ENCODE measurements around the gene KCNH1. TPM values are rescaled to one million over a fixed set of nuclear protein-coding genes. Genes with fewer than 3 reads are reported as not detected.

KCNH1 gene
- total and polyA plus RNA-seq, 2 experiments from 2014 or later = 0.03 to 0.17 TPM

DNA sequence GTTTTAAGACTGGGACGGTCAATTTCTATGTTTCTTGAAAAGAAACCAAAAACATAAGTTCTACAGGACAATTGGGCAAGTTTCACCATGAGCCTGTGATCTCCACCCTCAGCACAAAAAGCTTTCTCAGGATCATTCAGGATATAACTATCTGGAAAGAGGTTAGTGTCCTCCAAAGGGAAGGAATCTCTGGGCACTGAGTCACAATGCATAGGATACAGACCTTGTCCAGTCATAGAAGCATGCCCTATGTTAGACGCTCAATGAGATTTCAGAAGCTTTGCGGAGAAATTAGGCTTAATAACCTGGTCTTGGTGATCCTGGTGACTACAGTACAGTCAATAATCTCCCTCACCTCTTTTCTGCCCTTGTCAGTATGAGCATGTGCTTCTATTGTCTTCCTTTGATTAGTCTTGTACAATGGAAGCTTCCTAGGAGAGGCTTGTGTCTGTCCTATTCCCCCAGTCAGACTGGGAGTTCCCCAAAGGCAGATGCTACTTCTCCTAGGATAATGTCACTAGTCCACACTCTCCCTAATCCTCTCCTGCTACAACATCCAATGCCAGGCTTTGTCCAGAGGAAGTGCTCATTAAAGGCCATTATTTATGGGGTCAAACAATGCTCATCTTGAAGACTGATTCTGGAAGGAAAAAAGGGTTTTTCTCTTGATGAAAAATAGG is 97.4 kb downstream of the KCNH1 start:
- 92% methylated on average over 3 of the region's 3 CpGs for WGBS (ENCODE audit: low lambda C conversion rate, missing lambda C conversion rate)
- H3K4me1 ChIP-seq (ENCODE audit: insufficient read depth) = no peaks in the 10 kb centered on the region
- H3K4me3 ChIP-seq = no peak overlapping the region
- H3K27ac ChIP-seq = no peak overlapping the region
- no peaks in the 10 kb centered on the region for H3K79me2 ChIP-seq
- H4K20me1 ChIP-seq (ENCODE audit: insufficient read depth, poor library complexity, severe bottlenecking) = no peaks in the 10 kb centered on the region
- TF ChIP-seq, protein P1, sequence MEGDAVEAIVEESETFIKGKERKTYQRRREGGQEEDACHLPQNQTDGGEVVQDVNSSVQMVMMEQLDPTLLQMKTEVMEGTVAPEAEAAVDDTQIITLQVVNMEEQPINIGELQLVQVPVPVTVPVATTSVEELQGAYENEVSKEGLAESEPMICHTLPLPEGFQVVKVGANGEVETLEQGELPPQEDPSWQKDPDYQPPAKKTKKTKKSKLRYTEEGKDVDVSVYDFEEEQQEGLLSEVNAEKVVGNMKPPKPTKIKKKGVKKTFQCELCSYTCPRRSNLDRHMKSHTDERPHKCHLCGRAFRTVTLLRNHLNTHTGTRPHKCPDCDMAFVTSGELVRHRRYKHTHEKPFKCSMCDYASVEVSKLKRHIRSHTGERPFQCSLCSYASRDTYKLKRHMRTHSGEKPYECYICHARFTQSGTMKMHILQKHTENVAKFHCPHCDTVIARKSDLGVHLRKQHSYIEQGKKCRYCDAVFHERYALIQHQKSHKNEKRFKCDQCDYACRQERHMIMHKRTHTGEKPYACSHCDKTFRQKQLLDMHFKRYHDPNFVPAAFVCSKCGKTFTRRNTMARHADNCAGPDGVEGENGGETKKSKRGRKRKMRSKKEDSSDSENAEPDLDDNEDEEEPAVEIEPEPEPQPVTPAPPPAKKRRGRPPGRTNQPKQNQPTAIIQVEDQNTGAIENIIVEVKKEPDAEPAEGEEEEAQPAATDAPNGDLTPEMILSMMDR (IDR thresholded peaks at IDR 0.05; ENCODE audit: poor library complexity) = no peak
- TF ChIP-seq EZH2 (IDR thresholded peaks at IDR 0.05; ENCODE audit: borderline replicate concordance) (no peak), EZH2phosphoT487 (IDR thresholded peaks at IDR 0.05; ENCODE audit: low read depth, severe bottlenecking, unreplicated experiment) (no peak)
- H3K9me2 ChIP-seq (replicated peaks; ENCODE audit: insufficient read depth) = no peaks in the 10 kb centered on the region
- no peaks in the 10 kb centered on the region for H3K9me3 ChIP-seq (ENCODE audit: low read depth)
- H3K4me2 ChIP-seq = no peak overlapping the region
- H2AFZ ChIP-seq = no peak overlapping the region
- no peaks in the 10 kb centered on the region for H3K36me3 ChIP-seq (replicated peaks; ENCODE audit: insufficient read depth, low read depth)
- H3K27me3 ChIP-seq = no peaks in the 10 kb centered on the region
- DNase-seq (ENCODE audit: low spot score) = no peak

DNA sequence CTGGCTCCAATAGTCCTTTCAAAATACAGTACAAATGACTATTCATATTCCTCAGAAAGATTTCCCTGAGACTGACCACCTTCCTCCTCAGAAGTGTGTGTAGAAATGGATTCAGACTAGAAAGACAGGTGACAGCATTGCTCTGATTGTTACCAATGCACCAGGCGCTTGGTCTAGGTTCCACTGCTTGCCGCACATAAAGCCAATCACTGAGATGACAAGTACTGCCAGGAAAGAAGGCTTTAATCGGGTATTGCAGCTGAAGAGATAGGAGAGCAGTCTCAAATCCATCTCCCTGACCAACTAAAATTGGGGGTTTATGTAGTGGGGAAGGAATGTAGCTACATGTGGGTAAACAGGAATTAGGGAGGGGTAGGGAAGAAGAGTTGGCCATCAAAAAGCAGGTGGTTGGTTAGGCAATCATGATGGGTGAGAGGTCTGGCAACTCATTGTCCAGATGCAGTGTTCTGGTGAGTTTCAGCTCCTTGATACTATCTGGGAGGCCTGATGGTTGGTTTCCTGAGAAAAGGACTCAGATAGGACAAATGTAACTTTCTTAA is 98.0 kb downstream of the KCNH1 start:
- H3K9me3 ChIP-seq (ENCODE audit: low read depth) = no peaks in the 10 kb centered on the region
- no peak for DNase-seq (ENCODE audit: low spot score)
- H3K4me2 ChIP-seq = no peak overlapping the region
- no peaks in the 10 kb centered on the region for H3K9me2 ChIP-seq (replicated peaks; ENCODE audit: insufficient read depth)
- 87% methylated on average over 3 of the region's 3 CpGs for WGBS (ENCODE audit: low lambda C conversion rate, missing lambda C conversion rate)
- no peaks in the 10 kb centered on the region for H3K4me1 ChIP-seq (ENCODE audit: insufficient read depth)
- H2AFZ ChIP-seq = no peak overlapping the region
- TF ChIP-seq, protein P1 (IDR thresholded peaks at IDR 0.05; ENCODE audit: poor library complexity) = no peak
- TF ChIP-seq EZH2phosphoT487 (IDR thresholded peaks at IDR 0.05; ENCODE audit: low read depth, severe bottlenecking, unreplicated experiment) = no peak
- no peak for TF ChIP-seq EZH2 (IDR thresholded peaks at IDR 0.05; ENCODE audit: borderline replicate concordance)
- no peaks in the 10 kb centered on the region for H4K20me1 ChIP-seq (ENCODE audit: insufficient read depth, poor library complexity, severe bottlenecking)
- H3K79me2 ChIP-seq = no peaks in the 10 kb centered on the region
- H3K36me3 ChIP-seq (replicated peaks; ENCODE audit: insufficient read depth, low read depth) = no peaks in the 10 kb centered on the region
- H3K4me3 ChIP-seq = no peak overlapping the region
- no peak overlapping the region for H3K27ac ChIP-seq
- no peaks in the 10 kb centered on the region for H3K27me3 ChIP-seq

DNA sequence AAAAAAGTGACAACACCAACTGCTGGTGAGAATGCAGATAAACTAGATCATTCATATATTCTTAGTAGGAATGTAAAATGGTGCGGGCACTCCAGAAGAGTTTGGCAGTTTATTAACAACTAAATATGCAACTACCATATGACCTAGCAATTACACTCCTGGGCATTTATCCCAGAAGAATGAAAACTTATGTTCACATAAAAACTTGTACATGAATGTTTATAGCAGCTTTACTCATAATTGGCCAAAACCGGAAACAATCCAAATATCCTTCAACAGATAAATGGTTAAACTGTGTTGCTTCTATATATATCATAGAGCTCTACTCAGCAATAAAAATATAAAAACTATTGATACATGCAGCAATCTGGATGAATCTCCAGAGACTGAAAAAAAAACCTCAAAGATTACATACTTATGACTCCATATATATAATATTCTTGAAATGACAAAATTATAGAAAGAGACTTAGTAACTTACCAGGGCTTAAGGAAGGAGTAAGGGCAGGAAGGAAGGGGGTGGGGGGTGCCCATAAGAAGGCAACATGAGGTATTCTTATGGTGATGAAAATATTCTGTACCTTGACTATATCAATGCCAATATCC is 99.9 kb downstream of the KCNH1 start:
- no peak overlapping the region for H3K4me2 ChIP-seq
- 98% methylated on average over 2 of the region's 2 CpGs for WGBS (ENCODE audit: low lambda C conversion rate, missing lambda C conversion rate)
- H3K27ac ChIP-seq = no peak overlapping the region
- H3K4me3 ChIP-seq = no peak overlapping the region
- H3K36me3 ChIP-seq (replicated peaks; ENCODE audit: insufficient read depth, low read depth) = no peaks in the 10 kb centered on the region
- no peaks in the 10 kb centered on the region for H3K27me3 ChIP-seq
- no peaks in the 10 kb centered on the region for H3K4me1 ChIP-seq (ENCODE audit: insufficient read depth)
- TF ChIP-seq, protein P1 (IDR thresholded peaks at IDR 0.05; ENCODE audit: poor library complexity) = no peak
- TF ChIP-seq EZH2phosphoT487 (IDR thresholded peaks at IDR 0.05; ENCODE audit: low read depth, severe bottlenecking, unreplicated experiment) (no peak), EZH2 (IDR thresholded peaks at IDR 0.05; ENCODE audit: borderline replicate concordance) (no peak)
- no peak overlapping the region for H2AFZ ChIP-seq
- no peaks in the 10 kb centered on the region for H3K9me3 ChIP-seq (ENCODE audit: low read depth)
- H3K9me2 ChIP-seq (replicated peaks; ENCODE audit: insufficient read depth) = no peaks in the 10 kb centered on the region
- H3K79me2 ChIP-seq = no peaks in the 10 kb centered on the region
- H4K20me1 ChIP-seq (ENCODE audit: insufficient read depth, poor library complexity, severe bottlenecking) = no peaks in the 10 kb centered on the region
- no peak for DNase-seq (ENCODE audit: low spot score)
